Endothelial cell of umbilical vein (primary cell): ENCODE measurements around the gene RGSL1. TPM values are rescaled to one million over a fixed set of nuclear protein-coding genes. Genes with fewer than 3 reads are reported as not detected.
A peak's percentile ranks its signal among the peaks of the same experiment; 100 is the strongest.

Experiments
- BruUV-seq: library from RNA; stranded (reverse); fragments of 400-500 nt; replicated peaks from 2 replicates; lab custom pipeline; 2021; lab: Mats Ljungman, UMichigan
- CTCF ChIA-PET: fragments of 300-600, 350-600 bp; sonication (Branson Sonifier 250); formaldehyde crosslinking; loops from one replicate; lab custom pipeline; 2021; ENCODE audit warnings: antibody characterized with exemption, inconsistent platforms; lab: Charles Lee
- POLR2A ChIA-PET: fragments of 300-600, 350-600 bp; sonication (Branson Sonifier 250); formaldehyde crosslinking; loops from one replicate; lab custom pipeline; 2021; ENCODE audit warnings: antibody characterized with exemption, inconsistent platforms; lab: Charles Lee
- DNase-seq: peaks from one replicate; pipeline ENCODE4 v3.0.0-alpha.2; 2011; ENCODE audit warnings: low read depth, low spot score
- FAIRE-seq: peaks from 2 replicates; lab custom pipeline; 2011; peaks lifted over from hg19 to GRCh38; lab: Jason Lieb, UNC
- H2AFZ ChIP-seq: 2 replicates; pipeline ENCODE4 v1.6.0; 2012; ENCODE audit warnings: low read depth, low read length, control low read depth, inconsistent platforms
- H3K27ac ChIP-seq: 2 replicates; pipeline ENCODE4 v1.5.1; 2011; ENCODE audit warnings: low read depth, mild to moderate bottlenecking, control low read depth, low read length, moderate library complexity; ENCODE audit not compliant: insufficient read depth
- H3K27me3 ChIP-seq, 2 experiments: 2 replicates each; pipeline versions ENCODE4 v1.6.0 to v1.6.1; 2011; ENCODE audit warnings: low read length in 2 of 2, mixed read lengths in 1 of 2; ENCODE audit not compliant: control insufficient read depth in 2 of 2, insufficient read depth in 2 of 2
- H3K36me3 ChIP-seq, 2 experiments: 2 replicates in 1 of 2; 3 replicates in 1 of 2; pipeline ENCODE4 v1.5.1; 2011; ENCODE audit warnings: low read length in 2 of 2, mild to moderate bottlenecking in 1 of 2, moderate library complexity in 1 of 2; ENCODE audit not compliant: control insufficient read depth in 2 of 2, insufficient read depth in 2 of 2; ENCODE audit errors: extremely low read depth in 1 of 2
- H3K4me1 ChIP-seq: 3 replicates; pipeline ENCODE4 v1.5.1; 2011; ENCODE audit warnings: mild to moderate bottlenecking, low read length; ENCODE audit not compliant: control insufficient read depth, insufficient read depth; ENCODE audit errors: extremely low read depth
- H3K4me2 ChIP-seq: 2 replicates; pipeline ENCODE4 v1.6.1; 2011; ENCODE audit warnings: low read length, control low read depth, mixed read lengths; ENCODE audit not compliant: insufficient read depth
- H3K4me3 ChIP-seq, 3 experiments: fragments of 200-600 bp in 1 of 3; sonication (generic), shearing (Covaris generic) in 1 of 3; replicated peaks in 1 of 3; 2 replicates each; pipeline ENCODE4 v1.5.1; 2011 to 2016; ENCODE audit warnings: control low read depth in 3 of 3, low read length in 3 of 3, mild to moderate bottlenecking in 2 of 3, inconsistent platforms in 1 of 3, low read depth in 1 of 3, moderate library complexity in 1 of 3; ENCODE audit not compliant: insufficient read depth in 1 of 3
- H3K79me2 ChIP-seq: 2 replicates; pipeline ENCODE4 v1.6.0; 2012; ENCODE audit warnings: low read length, inconsistent platforms; ENCODE audit not compliant: control insufficient read depth, insufficient read depth
- H3K9ac ChIP-seq: replicated peaks from 2 replicates; pipeline ENCODE3; 2011; ENCODE audit warnings: low read length, control low read depth; ENCODE audit not compliant: insufficient read depth; ENCODE audit errors: extremely low read depth
- H3K9me1 ChIP-seq: replicated peaks from 3 replicates; pipeline ENCODE4 v1.6.0; 2011; ENCODE audit warnings: mild to moderate bottlenecking, low read length; ENCODE audit not compliant: control insufficient read depth, insufficient read depth; ENCODE audit errors: extremely low read depth
- H3K9me3 ChIP-seq: replicated peaks from 2 replicates; pipeline ENCODE4 v1.5.1; 2012; ENCODE audit warnings: low read length, inconsistent platforms; ENCODE audit not compliant: control insufficient read depth, insufficient read depth
- H4K20me1 ChIP-seq: replicated peaks from 2 replicates; pipeline ENCODE3; 2011; ENCODE audit warnings: mild to moderate bottlenecking, low read length; ENCODE audit not compliant: control insufficient read depth, insufficient read depth; ENCODE audit errors: extremely low read depth
- CTCF ChIP-seq, 2 donors: IDR thresholded peaks; 1 replicate in 1 of 2; 2 replicates in 1 of 2; pipeline ENCODE4 v1.5.1; 2011; ENCODE audit warnings: low read length in 2 of 2, mild to moderate bottlenecking in 2 of 2, moderate library complexity in 2 of 2, control low read depth in 1 of 2, inconsistent platforms in 1 of 2, low read depth in 1 of 2; ENCODE audit not compliant: insufficient read depth in 1 of 2; ENCODE audit errors: extremely low read depth in 1 of 2
- EZH2 ChIP-seq: IDR thresholded peaks from 2 replicates; pipeline ENCODE4 v1.6.1; 2012; ENCODE audit warnings: borderline replicate concordance, low read depth, mild to moderate bottlenecking, moderate library complexity, low read length, inconsistent platforms; ENCODE audit not compliant: severe bottlenecking
- FOS ChIP-seq: IDR thresholded peaks from 2 replicates; pipeline ENCODE4 v1.6.1; 2011; ENCODE audit warnings: mild to moderate bottlenecking, low read length, moderate library complexity, borderline replicate concordance; ENCODE audit not compliant: insufficient read depth
- GATA2 ChIP-seq: IDR thresholded peaks from 2 replicates; pipeline ENCODE4 v1.7.0; 2011; ENCODE audit warnings: low read depth, mild to moderate bottlenecking, moderate library complexity, mixed read lengths, low read length; ENCODE audit not compliant: insufficient read length, insufficient read depth
- JUN ChIP-seq: IDR thresholded peaks from 2 replicates; pipeline ENCODE4 v1.6.1; 2011; ENCODE audit warnings: borderline replicate concordance, low read depth; ENCODE audit not compliant: insufficient read length, insufficient read depth
- MYC ChIP-seq: IDR thresholded peaks from one replicate; pipeline ENCODE4 v1.6.1; 2011; ENCODE audit warnings: mild to moderate bottlenecking, low read depth, low read length
- POLR2A ChIP-seq: IDR thresholded peaks from 2 replicates; pipeline ENCODE4 v1.6.1; 2012; ENCODE audit warnings: low read depth, mild to moderate bottlenecking, control low read depth, low read length
- POLR2AphosphoS5 ChIP-seq: IDR thresholded peaks from 2 replicates; pipeline ENCODE4 v1.6.1; 2012; ENCODE audit warnings: low read depth, mild to moderate bottlenecking, control low read depth, low read length, moderate library complexity; ENCODE audit not compliant: insufficient read depth
- dilution Hi-C: fragments of 300-500 bp; cut with MboI; formaldehyde crosslinking; loops from one replicate; pipeline ENCODE4 v1.15.0; 2019; ENCODE audit warnings: low sequenced_read_pairs; ENCODE audit not compliant: extremely low pct_ligation_motif_present
- intact Hi-C: fragments of 100-400 bp; cut with micrococcal nuclease; formaldehyde crosslinking; loops from one replicate; pipeline ENCODE4 v1.10.0; 2022
- polyA plus RNA-seq, 4 experiments: library from polyadenylated mRNA; depleted of rRNA in 3 of 4; stranded (reverse) in 3 of 4; unstranded in 1 of 4; fragments of >200 nt; gene quantifications; 2 replicates each; pipeline versions ENCODE4 v1.2.1 to v1.2.3, GENCODE V29; 2011 to 2012; ENCODE audit warnings: missing spikeins in 1 of 4
- total RNA-seq: library from RNA; stranded (reverse); gene quantifications from 2 replicates; pipeline ENCODE4 v1.2.3, GENCODE V29; 2021
- TF ChIP-seq, protein P1 (sequence below): IDR thresholded peaks from 2 replicates; pipeline ENCODE4 v1.6.1; 2011; ENCODE audit not compliant: insufficient read depth, insufficient read length

RGSL1 gene
- total and polyA plus RNA-seq, 2 donors (not counting 3 experiments of a cell fraction or from before 2014, with no cell fraction given): not detected

GRCh38 chr1:182588500-182589396 lies 138.8 kb downstream of the RGSL1 start, which contains the start of gene RNASEL:
RNASEL (minus strand) TSS chr1:182589256; CDS start chr1:182586806, 2,450 bp downstream.
- Histone ChIP-seq H3K9ac (peak within 1 kb of the TSS; percentile 80), H4K20me1 (no peaks in the 10 kb centered on the region), H2AFZ (peak within 1 kb of the TSS; percentile 100), H3K4me1 (peaks cover 9% of the 10 kb centered on the region), H3K9me3 (no peaks in the 10 kb centered on the region), H3K9me1 (no peaks in the 10 kb centered on the region), H3K4me3 (peak within 1 kb of the TSS; percentile 53 to 99 (median 95)), H3K4me2 (peak within 1 kb of the TSS; percentile 98), H3K79me2 (no peaks in the 10 kb centered on the region), H3K27me3 (peaks cover 0 to 1% of the 10 kb centered on the region in 2 experiments), H3K36me3 (no peaks in the 10 kb centered on the region), H3K27ac (peak within 1 kb of the TSS; percentile 71)
- dilution Hi-C loops: no loop called here
- BruUV-seq: TSS peak; percentile 59
- DNase-seq (peak; percentile 53), FAIRE-seq (peak; percentile 87)
- TF ChIP-seq MYC (no peak), EZH2 (no peak), POLR2AphosphoS5 (no peak), FOS (peak; percentile 41)
- CTCF ChIA-PET: interaction anchor here (1.9 to 4.3 kb wide), 5 partner anchors 10 to 196 kb away, joined by 5 to 15 read pairs (median 11); partner anchors contain the start of gene RGS16
- POLR2A ChIA-PET: no interaction called here
- intact Hi-C loops: no loop called here

DNA sequence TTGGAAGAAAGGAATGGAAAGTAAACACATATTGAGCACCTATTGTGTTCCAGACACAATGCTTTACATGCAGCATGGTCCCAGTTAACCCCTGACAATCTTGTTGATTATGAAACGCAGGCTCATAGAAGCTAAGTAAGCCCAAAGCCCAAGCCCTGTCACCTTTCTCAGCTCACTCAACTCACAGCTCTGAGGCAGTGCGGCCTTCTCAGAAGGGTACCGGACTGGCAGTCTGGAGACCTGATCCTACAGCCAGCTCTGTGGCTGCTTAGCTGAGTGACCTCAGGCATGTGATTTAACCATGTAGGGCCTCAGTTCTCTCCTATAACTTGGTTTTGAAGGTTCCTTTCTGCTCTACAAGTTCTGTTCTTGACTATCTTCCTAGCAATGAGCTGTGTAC lies 139.6 kb downstream of the RGSL1 start:
- H3K9me1 ChIP-seq: no peaks in the 10 kb centered on the region
- no TSS peak for BruUV-seq
- no peak for FAIRE-seq
- H3K79me2 ChIP-seq: no peaks in the 10 kb centered on the region
- no peaks in the 10 kb centered on the region for H3K36me3 ChIP-seq
- no peak overlapping the region for H3K27ac ChIP-seq
- POLR2A ChIA-PET: interaction anchor here (0.6 kb wide), 1 partner anchor 26 kb away, joined by 3 read pairs; no protein-coding TSS in a partner anchor
- CTCF ChIA-PET: interaction anchor here (1.9 to 4.3 kb wide), 5 partner anchors 9 to 195 kb away, joined by 5 to 15 read pairs (median 11); partner anchors contain the start of gene RGS16
- H4K20me1 ChIP-seq: no peaks in the 10 kb centered on the region
- no peak for DNase-seq
- H3K9ac ChIP-seq: no peak overlapping the region
- TF ChIP-seq EZH2 (no peak), MYC (no peak), FOS (no peak), POLR2A (no peak), CTCF (IDR thresholded peaks at IDR 0.05; ENCODE audit: extremely low read depth in 1 of 2, insufficient read depth in 1 of 2, low read depth in 1 of 2, low read length in 2 of 2) (no peak), GATA2 (no peak), POLR2AphosphoS5 (no peak), JUN (no peak)
- TF ChIP-seq, protein P1, sequence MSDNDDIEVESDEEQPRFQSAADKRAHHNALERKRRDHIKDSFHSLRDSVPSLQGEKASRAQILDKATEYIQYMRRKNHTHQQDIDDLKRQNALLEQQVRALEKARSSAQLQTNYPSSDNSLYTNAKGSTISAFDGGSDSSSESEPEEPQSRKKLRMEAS: no peak
- H3K27me3 ChIP-seq: peaks cover 1 to 4% of the 10 kb centered on the region in 2 experiments
- H3K9me3 ChIP-seq: no peaks in the 10 kb centered on the region
- no peak overlapping the region for H3K4me3 ChIP-seq
- H3K4me2 ChIP-seq: peak overlapping the region; percentile 98
- intact Hi-C loops: no loop called here
- peak overlapping the region; percentile 100 for H2AFZ ChIP-seq
- peaks cover 9% of the 10 kb centered on the region for H3K4me1 ChIP-seq
- dilution Hi-C loops: no loop called here
